ENCODE measurements around the gene SMG7. TPM values are rescaled to one million over a fixed set of nuclear protein-coding genes. Genes with fewer than 3 reads are reported as not detected.

SMG7 gene
- total RNA-seq, 1 donor from 2014 or later = 66.2 TPM

DNA sequence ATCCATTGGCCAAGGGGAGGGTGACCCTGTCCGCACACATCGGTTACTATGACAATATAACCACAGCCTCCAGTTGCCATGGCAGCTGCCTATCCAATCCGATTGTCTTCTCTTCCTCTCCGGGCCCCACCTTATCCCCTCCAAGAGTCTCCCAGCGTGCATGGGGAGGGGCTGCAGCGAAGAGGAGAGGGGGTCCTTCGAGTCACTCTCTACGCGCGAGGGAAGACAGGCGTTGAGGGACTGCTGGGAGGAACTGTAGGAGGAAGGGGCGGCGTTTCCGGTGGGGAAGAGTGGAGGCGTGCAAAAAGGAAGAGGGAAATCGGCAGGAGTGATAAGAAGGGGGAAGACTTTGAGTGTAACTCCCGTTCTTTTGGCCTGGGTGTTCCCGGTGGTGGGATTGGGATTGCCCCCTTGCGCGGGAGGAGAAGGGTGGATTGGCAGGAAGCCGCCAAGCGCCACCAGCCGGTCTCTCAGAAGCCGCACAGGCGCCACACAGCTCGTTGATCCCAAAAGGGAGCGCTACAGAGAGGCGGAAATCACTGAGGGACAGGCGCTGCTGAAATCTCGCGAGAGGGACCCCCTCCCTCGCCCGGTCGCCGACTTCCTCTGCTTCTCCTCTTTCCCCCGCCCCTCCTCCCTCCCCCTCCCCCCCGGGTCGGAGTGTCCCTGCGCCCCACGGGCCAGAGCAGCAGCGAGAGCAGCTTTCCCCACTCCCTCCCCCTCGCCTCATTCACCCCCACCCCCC, 384 bp upstream of the SMG7 start:
- peak overlapping the region; percentile 93 for H3K4me3 Mint-ChIP-seq (ENCODE audit: unreplicated experiment)
- peak overlapping the region; percentile 99 for H3K27ac Mint-ChIP-seq (ENCODE audit: unreplicated experiment)
- H3K4me1 Mint-ChIP-seq (ENCODE audit: low read depth, unreplicated experiment) = peaks cover 8% of the 10 kb centered on the region
- DNase-seq = peak; percentile 98
- H3K27me3 Mint-ChIP-seq (ENCODE audit: unreplicated experiment) = peaks cover 7% of the 10 kb centered on the region
- TF ChIP-seq, protein P1, sequence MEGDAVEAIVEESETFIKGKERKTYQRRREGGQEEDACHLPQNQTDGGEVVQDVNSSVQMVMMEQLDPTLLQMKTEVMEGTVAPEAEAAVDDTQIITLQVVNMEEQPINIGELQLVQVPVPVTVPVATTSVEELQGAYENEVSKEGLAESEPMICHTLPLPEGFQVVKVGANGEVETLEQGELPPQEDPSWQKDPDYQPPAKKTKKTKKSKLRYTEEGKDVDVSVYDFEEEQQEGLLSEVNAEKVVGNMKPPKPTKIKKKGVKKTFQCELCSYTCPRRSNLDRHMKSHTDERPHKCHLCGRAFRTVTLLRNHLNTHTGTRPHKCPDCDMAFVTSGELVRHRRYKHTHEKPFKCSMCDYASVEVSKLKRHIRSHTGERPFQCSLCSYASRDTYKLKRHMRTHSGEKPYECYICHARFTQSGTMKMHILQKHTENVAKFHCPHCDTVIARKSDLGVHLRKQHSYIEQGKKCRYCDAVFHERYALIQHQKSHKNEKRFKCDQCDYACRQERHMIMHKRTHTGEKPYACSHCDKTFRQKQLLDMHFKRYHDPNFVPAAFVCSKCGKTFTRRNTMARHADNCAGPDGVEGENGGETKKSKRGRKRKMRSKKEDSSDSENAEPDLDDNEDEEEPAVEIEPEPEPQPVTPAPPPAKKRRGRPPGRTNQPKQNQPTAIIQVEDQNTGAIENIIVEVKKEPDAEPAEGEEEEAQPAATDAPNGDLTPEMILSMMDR (IDR thresholded peaks at IDR 0.05; ENCODE audit: partially characterized antibody, unreplicated experiment) = no peak
- no peaks in the 10 kb centered on the region for H3K36me3 Mint-ChIP-seq (ENCODE audit: unreplicated experiment)
- peaks cover 12% of the 10 kb centered on the region for H3K9me3 Mint-ChIP-seq (ENCODE audit: unreplicated experiment)

DNA sequence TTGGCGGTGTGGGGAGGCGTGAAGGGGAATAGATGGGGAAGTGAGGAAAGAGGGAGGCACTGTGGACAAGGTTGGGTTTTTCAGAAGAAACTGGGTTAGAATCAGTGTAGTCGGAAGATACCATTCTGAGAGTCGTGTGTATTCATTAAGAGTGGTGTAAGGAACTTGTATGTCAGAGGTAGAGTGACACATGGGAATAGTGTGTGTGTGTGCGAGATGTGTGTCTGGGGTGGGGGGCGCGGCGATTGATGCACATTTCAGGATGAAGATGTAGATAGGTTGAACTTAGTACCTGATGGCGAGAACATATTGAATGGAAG, 878 bp downstream of the SMG7 start:
- no peak for DNase-seq
- Mint-ChIP-seq H3K9me3 (ENCODE audit: unreplicated experiment) (peaks cover 12% of the 10 kb centered on the region), H3K27ac (ENCODE audit: unreplicated experiment) (peak overlapping the region; percentile 65), H3K36me3 (ENCODE audit: unreplicated experiment) (no peaks in the 10 kb centered on the region), H3K4me3 (ENCODE audit: unreplicated experiment) (peak overlapping the region; percentile 91), H3K27me3 (ENCODE audit: unreplicated experiment) (peaks cover 7% of the 10 kb centered on the region), H3K4me1 (ENCODE audit: low read depth, unreplicated experiment) (peaks cover 8% of the 10 kb centered on the region)
- TF ChIP-seq, protein P1 (IDR thresholded peaks at IDR 0.05; ENCODE audit: partially characterized antibody, unreplicated experiment) = no peak

DNA sequence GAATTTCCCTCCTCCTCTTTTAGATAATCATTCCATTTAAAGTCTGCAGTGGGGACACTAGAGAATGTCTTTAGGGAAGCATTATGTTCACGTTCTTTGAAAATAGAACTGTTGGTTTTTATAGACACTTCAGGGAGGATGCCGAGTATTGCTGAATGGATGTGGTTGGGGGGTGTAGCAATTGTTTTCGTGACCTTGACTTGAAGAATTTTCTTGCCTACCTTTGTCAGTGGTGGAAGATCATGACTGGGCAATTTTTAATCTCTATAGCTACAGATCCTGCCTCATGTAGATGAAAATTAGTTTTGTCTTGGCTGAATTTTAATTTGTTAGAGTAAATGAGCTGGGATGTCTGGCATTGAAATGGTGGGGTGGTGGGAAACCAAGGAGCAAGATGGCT, 3.8 kb downstream of the SMG7 start:
- TF ChIP-seq, protein P1 (IDR thresholded peaks at IDR 0.05; ENCODE audit: partially characterized antibody, unreplicated experiment) = no peak
- Mint-ChIP-seq H3K27ac (ENCODE audit: unreplicated experiment) (no peak overlapping the region), H3K27me3 (ENCODE audit: unreplicated experiment) (peaks cover 5% of the 10 kb centered on the region), H3K9me3 (ENCODE audit: unreplicated experiment) (peaks cover 7% of the 10 kb centered on the region), H3K4me1 (ENCODE audit: low read depth, unreplicated experiment) (peaks cover 35% of the 10 kb centered on the region), H3K4me3 (ENCODE audit: unreplicated experiment) (no peak overlapping the region), H3K36me3 (ENCODE audit: unreplicated experiment) (no peaks in the 10 kb centered on the region)
- DNase-seq = no peak

DNA sequence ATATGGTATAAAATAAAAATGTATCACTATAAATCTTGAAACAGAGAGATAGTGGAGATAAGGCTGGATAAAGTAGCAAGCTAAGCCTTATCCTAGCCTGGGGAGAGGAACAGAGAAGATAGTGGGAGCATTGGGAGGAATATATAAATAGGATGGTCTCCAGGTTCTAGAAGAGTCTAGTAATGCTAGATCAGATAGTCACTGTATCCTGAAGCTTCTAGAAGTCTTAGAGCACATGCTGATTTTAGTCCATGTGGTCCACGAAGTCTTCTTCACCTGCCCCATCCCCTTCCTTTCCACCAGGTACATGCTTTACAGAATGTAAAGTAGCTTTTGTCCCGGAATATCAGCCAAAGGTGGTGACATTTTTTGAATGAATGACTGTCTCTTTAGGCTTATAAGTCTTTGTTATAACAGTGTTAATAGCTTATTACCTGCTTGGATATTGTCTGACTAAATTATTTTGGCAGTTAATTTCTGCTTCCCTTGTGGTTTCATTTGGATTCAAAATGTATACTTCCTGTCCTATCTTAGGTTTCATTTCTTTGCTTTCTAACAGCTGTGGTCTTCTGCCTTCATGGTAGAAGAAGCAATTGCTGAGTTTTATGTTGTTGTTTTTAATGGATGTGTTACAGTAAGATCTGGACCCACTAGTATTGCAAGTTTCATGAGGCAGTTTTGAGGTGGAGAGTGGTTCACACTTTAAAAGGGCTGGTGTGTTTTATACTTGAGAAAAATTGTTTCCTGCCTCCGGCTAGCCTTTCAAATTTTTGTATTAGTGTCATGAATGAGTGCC, 5.9 kb downstream of the SMG7 start:
- Mint-ChIP-seq H3K4me3 (ENCODE audit: unreplicated experiment) (no peak overlapping the region), H3K27me3 (ENCODE audit: unreplicated experiment) (peaks cover 4% of the 10 kb centered on the region), H3K9me3 (ENCODE audit: unreplicated experiment) (peaks cover under 1% of the 10 kb centered on the region), H3K27ac (ENCODE audit: unreplicated experiment) (no peak overlapping the region), H3K36me3 (ENCODE audit: unreplicated experiment) (no peaks in the 10 kb centered on the region), H3K4me1 (ENCODE audit: low read depth, unreplicated experiment) (peaks cover 38% of the 10 kb centered on the region)
- TF ChIP-seq, protein P1 (IDR thresholded peaks at IDR 0.05; ENCODE audit: partially characterized antibody, unreplicated experiment) = no peak
- DNase-seq = no peak

DNA sequence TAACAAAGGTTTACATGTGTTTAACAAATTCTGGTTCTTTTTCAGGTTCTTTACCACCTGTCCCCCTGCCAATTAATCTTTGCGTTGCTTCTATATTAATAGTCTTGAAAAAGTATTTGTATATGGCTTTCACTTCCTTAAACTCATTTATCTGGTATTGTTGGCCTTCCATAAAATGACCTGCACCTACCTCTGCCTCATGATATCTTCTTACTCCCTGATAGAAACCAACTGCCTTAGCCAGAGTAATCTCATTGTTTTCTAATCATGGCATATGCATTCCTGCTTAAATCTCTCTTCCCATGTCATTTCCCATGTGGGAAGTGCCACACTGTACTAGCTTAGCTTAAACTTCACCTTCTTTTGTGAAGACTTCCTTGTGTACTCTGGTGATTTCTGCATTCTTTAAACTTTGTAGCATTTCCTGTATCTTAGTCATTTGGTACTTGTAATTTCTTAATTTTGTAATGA, 8.7 kb downstream of the SMG7 start:
- TF ChIP-seq, protein P1 (IDR thresholded peaks at IDR 0.05; ENCODE audit: partially characterized antibody, unreplicated experiment) = no peak
- Mint-ChIP-seq H3K27me3 (ENCODE audit: unreplicated experiment) (peaks cover 4% of the 10 kb centered on the region), H3K9me3 (ENCODE audit: unreplicated experiment) (no peaks in the 10 kb centered on the region), H3K4me3 (ENCODE audit: unreplicated experiment) (peak overlapping the region; percentile 34), H3K27ac (ENCODE audit: unreplicated experiment) (peak overlapping the region; percentile 39), H3K36me3 (ENCODE audit: unreplicated experiment) (no peaks in the 10 kb centered on the region), H3K4me1 (ENCODE audit: low read depth, unreplicated experiment) (peaks cover 31% of the 10 kb centered on the region)
- DNase-seq = no peak
